ENCODE measurements around the gene GAL3ST3.
"Not testable (repeated sequence)": the region's sequence is repeated elsewhere in the genome, so short reads cannot be mapped to it uniquely, and the experiment has no call there.

GAL3ST3 gene

GRCh38 chr11:66048547-66049323, at the start of gene GAL3ST3:
Gene GAL3ST3, minus strand, starts transcription at chr11:66049161. Its CDS starts 3,746 bp downstream, at chr11:66045415.
- no peak for TF ChIP-seq CTCF (IDR thresholded peaks at IDR 0.05; ENCODE audit: low read depth, low read length, missing control alignments)
- no peak within 1 kb of the TSS for H3K4me3 ChIP-seq (ENCODE audit: low read depth, low read length)
- DNase-seq (ENCODE audit: low read depth): no peak

GRCh38 chr11:66092125-66092524, 43.2 kb upstream of the GAL3ST3 start:
- DNase-seq (ENCODE audit: low read depth); H3K4me3 ChIP-seq (ENCODE audit: low read depth, low read length): not testable (repeated sequence)

- no peak for TF ChIP-seq CTCF (IDR thresholded peaks at IDR 0.05; ENCODE audit: low read depth, low read length, missing control alignments)
- DNase-seq (ENCODE audit: low read depth): no peak
- H3K4me3 ChIP-seq (ENCODE audit: low read depth, low read length): no peak overlapping the region
These were observed 41.3 kb upstream of the GAL3ST3 start for GRCh38 chr11:66090288-66090687.

GRCh38 chr11:66089067-66089466, 40.1 kb upstream of the GAL3ST3 start:
- H3K4me3 ChIP-seq (ENCODE audit: low read depth, low read length): no peak overlapping the region
- no peak for TF ChIP-seq CTCF (IDR thresholded peaks at IDR 0.05; ENCODE audit: low read depth, low read length, missing control alignments)
- DNase-seq (ENCODE audit: low read depth): no peak

- H3K4me3 ChIP-seq (ENCODE audit: low read depth, low read length): no peak overlapping the region
These were observed 38.4 kb upstream of the GAL3ST3 start for GRCh38 chr11:66087148-66087908.

GRCh38 chr11:66084821-66085475, 36.0 kb upstream of the GAL3ST3 start:
- no peak for DNase-seq (ENCODE audit: low read depth)
- no peak overlapping the region for H3K4me3 ChIP-seq (ENCODE audit: low read depth, low read length)
- no peak for TF ChIP-seq CTCF (IDR thresholded peaks at IDR 0.05; ENCODE audit: low read depth, low read length, missing control alignments)

More at GRCh38 chr11:66087148-66087908, 38.4 kb upstream of the GAL3ST3 start:
- no peak for DNase-seq (ENCODE audit: low read depth)
- TF ChIP-seq CTCF (IDR thresholded peaks at IDR 0.05; ENCODE audit: low read depth, low read length, missing control alignments): no peak

- no peak for TF ChIP-seq CTCF (IDR thresholded peaks at IDR 0.05; ENCODE audit: low read depth, low read length, missing control alignments)
- no peak for DNase-seq (ENCODE audit: low read depth)
- H3K4me3 ChIP-seq (ENCODE audit: low read depth, low read length): no peak overlapping the region
These were observed 34.8 kb upstream of the GAL3ST3 start for GRCh38 chr11:66083767-66084166.

Measured in GM12864 (cell line).